GM18873 (cell line): ENCODE measurements around the gene PIGN.

Experiments
- ATAC-seq: cut with Tn5 transposase; IDR thresholded peaks from one replicate; pipeline ENCODE4 v1.9.1; 2021; ENCODE audit warnings: mild to moderate bottlenecking, moderate library complexity, moderate number of reproducible peaks; ENCODE audit not compliant: unreplicated experiment, low FRiP score

PIGN gene

GRCh38 chr18:62122330-62122729 is 64.5 kb downstream of the PIGN start:
- ATAC-seq: no peak

DNA sequence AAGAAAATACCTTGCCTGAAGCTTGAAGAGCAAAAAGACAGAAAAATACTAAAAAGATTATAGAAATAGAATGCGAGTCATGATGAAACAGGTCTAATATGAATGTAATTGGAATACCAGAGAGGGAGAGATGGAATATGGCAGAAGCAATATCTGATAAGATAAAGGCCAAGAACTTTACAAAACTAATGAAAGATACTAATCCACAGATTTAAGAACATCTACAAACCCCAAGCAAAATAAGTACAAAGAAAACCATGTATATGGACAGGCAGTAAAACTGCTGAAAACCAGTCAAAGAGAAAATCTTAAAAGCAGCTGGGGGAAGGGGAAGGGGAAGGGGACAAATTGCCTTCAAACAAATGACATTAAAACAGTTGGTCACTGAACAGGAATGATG is 67.0 kb downstream of the PIGN start:
- no peak for ATAC-seq

DNA sequence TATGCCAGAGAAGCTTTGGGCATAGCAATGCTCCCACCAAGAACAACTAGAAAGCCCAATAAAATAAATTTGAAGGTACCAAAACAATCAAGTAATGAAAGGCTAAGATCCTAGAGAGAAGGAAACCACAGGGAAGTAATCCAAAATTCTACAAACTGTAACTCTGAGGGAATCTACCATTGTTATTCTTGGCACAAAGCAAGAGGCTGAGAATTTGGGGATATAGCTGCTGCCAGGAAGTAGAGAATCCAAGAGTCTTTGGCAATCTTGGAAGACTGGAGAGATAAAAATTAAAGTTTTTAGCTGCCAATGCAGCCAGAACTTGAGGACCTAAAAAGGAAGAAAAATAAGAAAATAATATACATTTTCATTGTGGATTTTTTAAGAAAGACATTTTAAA is 68.5 kb downstream of the PIGN start:
- no peak for ATAC-seq

DNA sequence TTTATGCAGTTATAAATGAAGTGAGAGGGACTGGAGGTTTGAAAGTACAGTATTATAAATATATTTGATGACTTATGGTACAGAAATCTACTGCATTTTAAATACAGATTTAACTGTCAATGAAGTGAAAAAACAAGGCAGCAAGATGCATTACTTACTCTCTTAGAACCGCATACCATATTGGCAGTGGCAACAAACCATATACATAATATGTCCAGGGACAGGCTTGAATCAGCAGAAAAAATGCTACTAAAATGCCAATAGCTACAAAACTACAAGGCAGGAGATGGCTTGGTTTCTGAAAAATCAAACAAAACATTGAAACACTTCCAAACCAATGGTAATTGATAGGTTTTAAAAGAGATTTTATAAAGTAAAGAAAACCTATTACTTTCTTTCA is 77.2 kb downstream of the PIGN start:
- no peak for ATAC-seq

DNA sequence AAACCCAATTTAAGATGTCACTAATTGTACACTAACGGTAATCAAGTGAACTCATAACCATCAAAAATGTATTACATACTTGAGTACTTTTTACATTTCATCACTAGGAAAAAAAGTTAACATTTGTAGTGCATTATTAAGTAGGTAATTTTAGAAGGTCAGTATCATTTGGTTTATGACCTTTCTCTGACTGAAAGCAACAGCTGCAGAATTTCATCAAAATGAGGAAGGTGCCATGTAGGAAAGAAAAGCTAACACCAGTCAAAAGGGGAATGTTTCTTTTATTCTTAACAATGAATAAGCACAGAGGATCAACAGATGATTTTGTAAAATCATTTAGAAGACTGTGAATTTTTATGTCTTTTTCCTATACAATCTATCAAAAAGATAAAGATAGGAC is 79.0 kb downstream of the PIGN start:
- no peak for ATAC-seq

- ATAC-seq: no peak
Measured at GRCh38 chr18:62106271-62106670, 80.6 kb downstream of the PIGN start.

DNA sequence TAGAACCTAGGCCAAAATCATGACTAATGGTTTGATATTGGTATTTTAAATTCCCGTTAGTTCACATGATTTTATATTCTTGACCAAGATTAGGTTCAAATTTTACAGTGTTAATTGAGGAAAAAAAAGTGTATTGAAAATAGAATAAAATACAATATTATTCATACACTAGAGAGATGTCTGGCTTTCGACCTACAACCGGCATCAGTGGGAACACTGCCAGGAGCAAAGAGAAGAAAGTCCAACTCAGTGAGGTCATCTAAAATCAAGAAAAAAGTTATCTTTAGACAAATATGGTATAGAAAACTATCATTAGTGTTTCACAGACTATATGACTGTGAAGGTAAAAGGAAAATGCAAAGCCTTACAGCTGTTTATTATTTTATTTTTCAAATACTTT is 81.5 kb downstream of the PIGN start:
- ATAC-seq: no peak

DNA sequence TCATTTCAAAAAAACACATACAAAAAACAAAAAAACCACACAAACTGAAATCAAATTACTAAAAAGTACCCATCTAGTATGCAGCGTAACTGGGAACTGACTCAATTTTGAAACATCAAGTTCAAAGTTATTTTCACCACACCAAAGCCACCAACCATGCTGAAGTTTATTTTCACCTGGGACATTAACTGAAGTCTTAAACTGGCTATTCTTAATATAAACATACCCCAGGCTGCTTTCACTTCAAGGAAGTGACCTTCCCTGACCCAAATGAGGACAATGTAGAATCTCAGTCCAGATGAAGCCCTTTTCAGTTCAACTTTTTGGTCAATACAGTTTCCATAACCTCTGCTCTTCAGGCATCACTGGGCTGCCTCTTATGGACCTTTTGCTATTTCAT is 84.6 kb downstream of the PIGN start:
- no peak for ATAC-seq

GRCh38 chr18:62101321-62101721 is 85.5 kb downstream of the PIGN start:
- ATAC-seq: no peak

- no peak for ATAC-seq
Measured at GRCh38 chr18:62098960-62099359, 87.9 kb downstream of the PIGN start.

DNA sequence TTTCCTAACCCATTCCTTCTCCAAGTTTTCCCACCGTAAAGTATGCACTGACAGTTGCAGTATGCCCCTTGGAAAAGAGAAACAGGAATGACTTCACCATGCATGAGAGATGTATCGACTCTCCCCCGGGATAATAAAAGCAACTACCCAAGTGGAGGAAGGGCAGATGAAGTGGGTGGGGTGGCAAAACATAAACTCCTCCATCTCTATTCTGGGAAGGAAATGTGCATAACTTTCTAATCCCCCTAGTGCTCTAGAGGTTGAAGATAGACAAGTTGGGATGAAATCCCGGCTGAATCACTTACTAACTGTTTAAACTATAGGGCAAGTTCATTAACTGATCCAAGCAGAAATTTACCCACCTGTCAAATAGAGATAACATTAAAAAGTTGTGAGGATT is 89.2 kb downstream of the PIGN start:
- ATAC-seq: no peak

DNA sequence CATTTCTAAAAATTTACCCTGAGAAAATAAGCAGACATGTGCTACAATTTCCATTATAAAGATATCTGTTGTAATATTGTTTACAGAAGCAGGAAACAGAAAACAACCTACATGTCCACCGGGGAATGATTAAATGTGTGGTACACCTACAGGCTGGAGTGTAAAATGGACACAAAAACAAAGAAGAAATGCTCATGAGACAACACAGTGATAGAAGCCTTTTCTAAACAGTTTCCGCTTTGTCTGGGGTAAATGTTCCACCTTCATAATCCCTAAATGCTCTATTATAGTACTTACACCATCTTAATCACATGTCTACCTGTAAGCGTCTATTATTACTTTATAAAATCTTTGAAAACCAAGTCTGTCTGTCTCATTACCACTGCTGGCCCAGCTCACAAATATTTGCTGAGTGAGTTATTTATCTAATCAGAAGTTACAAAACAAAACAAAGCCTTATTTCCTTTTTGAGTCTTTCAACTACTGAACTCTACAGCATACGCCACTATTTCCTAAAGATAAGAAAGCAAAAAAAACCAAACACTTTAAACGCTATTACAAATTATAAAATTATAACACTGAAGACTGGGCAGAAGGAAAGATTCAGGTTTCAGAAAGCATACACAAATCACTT is 95.3 kb downstream of the PIGN start:
- ATAC-seq: no peak

GRCh38 chr18:62089174-62089573 is 97.7 kb downstream of the PIGN start:
- no peak for ATAC-seq

- ATAC-seq: no peak
Measured at GRCh38 chr18:62088156-62088555, 98.7 kb downstream of the PIGN start.

DNA sequence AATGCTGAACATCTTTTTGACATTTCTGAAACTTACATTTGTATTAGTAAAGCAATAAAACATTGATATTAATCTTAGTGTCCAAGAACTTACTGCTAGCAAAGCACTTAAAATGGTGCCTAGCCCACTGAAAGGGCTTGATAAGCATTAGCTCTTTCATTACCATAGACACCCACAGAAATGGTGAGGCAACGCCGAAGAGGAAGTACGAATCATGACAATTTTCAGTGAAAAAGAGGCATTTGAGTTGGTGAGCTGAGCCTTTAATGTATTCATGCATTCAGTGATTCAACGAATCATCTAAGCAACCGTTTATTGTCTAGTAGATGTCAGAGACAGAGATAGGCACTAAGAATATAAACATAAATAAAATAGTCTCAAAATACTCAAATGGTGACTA is 101.1 kb downstream of the PIGN start:
- ATAC-seq: no peak

GRCh38 chr18:62081761-62082294 is 105.0 kb downstream of the PIGN start:
- no peak for ATAC-seq

DNA sequence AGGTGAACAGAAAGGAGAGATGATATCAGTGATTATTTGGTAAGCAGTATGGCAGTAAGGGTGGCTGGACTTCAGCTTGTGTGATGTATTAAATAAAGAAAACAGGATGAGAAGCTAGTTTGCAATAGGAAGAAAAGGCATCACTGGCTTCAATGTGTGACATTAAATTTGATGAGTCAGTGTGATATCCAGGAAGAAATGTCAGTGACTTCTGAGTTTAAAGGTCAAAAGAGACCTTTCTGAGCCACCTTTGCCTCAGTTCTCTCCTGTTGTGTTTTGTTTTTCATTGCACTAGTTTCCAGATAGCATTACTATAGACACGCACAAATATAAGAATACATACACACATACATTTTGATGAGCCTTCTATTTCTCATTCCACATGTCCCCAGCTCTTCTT is 105.6 kb downstream of the PIGN start:
- no peak for ATAC-seq

DNA sequence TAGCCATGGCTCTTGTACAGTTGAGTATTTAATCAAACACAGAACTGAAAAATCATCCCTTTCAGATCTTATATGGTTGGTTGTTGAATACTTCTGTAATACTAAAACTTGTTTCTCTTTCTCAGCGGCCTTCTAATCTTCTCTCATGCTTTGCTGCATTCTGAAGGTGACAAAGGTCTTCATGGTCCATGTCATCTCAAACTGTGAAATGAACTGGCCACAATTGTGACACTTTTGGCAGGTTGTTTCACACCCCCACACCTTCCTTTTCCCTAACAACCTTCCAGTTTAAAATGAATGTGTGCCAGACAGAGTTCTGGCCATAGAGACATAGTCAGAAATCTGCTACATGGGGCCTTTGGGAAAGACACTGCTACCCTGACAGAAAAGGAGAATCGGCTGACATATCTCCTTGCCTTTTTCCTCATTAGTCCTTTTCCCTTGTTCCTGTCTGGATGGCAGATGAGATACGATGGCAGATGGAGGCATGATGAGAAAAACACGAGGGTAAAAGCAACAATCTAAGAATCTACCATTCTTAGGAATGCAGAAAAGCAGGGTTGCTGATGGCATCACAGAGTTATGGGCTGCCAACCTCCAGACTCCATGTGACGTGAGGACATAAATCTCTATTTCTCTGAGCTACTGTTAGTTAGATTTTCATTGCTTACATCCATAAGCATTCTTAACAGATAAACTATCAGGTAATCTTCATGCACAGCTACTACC is 106.5 kb downstream of the PIGN start:
- ATAC-seq: no peak

- ATAC-seq: no peak
Measured at GRCh38 chr18:62073461-62074281, 113.2 kb downstream of the PIGN start.

- ATAC-seq: no peak
Measured at GRCh38 chr18:62072370-62072769, 114.5 kb downstream of the PIGN start.

DNA sequence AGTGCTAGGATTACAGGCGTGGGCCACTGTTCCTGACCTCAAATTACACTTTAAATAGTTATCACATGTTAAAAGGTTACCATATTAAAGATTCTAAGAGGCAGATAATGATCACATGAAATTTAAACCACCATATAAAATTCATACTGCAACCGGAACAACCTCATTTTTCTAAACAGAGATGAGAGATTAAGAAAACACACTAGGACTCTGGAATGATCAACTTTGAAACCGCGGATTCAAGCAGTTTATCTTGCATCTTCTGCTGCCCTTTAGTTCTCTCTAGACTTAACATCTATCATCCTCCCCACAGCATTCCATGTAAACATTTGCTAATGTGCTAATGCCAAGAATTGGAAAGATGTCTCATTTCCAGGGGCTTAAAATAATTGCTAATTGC is 115.8 kb downstream of the PIGN start:
- ATAC-seq: no peak
